IPS-18a (cell line): ENCODE measurements around the gene RNF43.

ENCODE experiments used
- H3K27ac ChIP-seq: one replicate; pipeline ENCODE4 v1.5.1; 2013; ENCODE audit warnings: low read length
- H3K27me3 ChIP-seq: one replicate; pipeline ENCODE4 v1.6.1; 2013; ENCODE audit warnings: mild to moderate bottlenecking, low read length; ENCODE audit not compliant: control insufficient read depth, insufficient read depth
- H3K36me3 ChIP-seq: one replicate; pipeline ENCODE4 v1.6.1; 2013; ENCODE audit warnings: low read depth, low read length; ENCODE audit not compliant: control insufficient read depth
- H3K4me1 ChIP-seq: one replicate; pipeline ENCODE4 v1.6.1; 2013; ENCODE audit warnings: low read depth, low read length; ENCODE audit not compliant: control insufficient read depth
- H3K4me3 ChIP-seq: one replicate; pipeline ENCODE4 v1.5.1; 2013; ENCODE audit warnings: low read length
- H3K9ac ChIP-seq: one replicate; pipeline ENCODE4 v1.6.1; 2013; ENCODE audit warnings: mild to moderate bottlenecking, low read length, moderate library complexity
- H3K9me3 ChIP-seq: one replicate; pipeline ENCODE4 v1.6.1; 2013; ENCODE audit warnings: low read depth, low read length; ENCODE audit not compliant: control insufficient read depth

The RNF43 gene

DNA sequence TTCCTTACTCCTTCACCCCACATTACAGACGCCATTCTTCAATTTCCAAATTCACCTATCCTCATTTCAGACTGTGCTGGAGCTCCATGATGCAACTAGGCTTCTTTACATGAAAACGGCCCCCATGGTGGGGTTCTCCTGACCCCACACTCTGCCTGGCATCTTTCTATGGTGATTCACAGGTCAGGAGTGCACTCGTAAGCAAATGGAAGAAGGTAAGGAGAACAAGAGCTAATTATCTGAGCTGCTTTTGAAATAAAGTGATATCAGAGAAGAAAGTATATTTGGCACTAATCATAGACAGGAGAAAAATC lies 37.9 kb downstream of the RNF43 start:
- no peak overlapping the region for H3K9ac ChIP-seq
- H3K9me3 ChIP-seq: no peaks in the 10 kb centered on the region
- no peak overlapping the region for H3K27ac ChIP-seq
- no peaks in the 10 kb centered on the region for H3K27me3 ChIP-seq
- peaks cover 16% of the 10 kb centered on the region for H3K4me1 ChIP-seq
- H3K36me3 ChIP-seq: no peaks in the 10 kb centered on the region
- no peak overlapping the region for H3K4me3 ChIP-seq

DNA sequence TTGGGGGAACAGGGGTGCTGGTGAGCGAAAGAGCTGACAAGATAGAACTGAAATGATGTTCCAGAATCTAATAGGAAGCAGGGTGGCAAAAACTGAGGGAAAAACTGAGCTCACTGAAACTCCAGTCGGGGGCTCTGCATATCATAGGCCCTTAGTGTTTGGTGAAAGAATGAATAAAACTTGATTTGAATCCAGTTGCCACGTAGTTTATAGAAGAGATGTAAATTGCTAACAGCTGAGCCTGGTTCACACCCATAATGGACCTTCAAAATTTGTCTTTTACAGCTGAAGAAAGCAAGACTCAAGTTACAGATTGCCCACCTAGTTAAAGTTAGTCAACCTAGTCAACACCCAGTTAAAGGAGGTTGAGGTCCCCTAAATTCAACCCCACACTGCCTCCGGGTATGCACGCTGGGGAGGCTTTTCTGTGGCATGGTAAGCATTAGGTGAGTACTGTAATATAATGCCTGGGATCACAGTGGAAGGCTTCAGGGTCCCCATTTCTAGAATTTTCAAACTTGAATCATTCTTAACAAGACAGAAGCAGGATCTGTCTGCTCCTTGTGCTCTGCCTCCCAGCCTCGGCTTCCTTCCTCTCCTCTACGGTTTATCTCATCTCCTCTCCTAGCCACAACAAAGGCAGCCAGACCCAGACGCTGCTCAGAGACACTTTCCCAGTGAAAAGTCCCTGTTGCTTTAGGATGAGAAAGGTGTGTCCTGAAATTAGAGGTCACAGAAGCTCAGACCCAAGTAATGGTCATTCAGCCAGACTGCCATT lies 38.4 kb downstream of the RNF43 start:
- Histone ChIP-seq H3K4me1 (peaks cover 16% of the 10 kb centered on the region), H3K4me3 (no peak overlapping the region), H3K27me3 (no peaks in the 10 kb centered on the region), H3K27ac (no peak overlapping the region), H3K9me3 (no peaks in the 10 kb centered on the region), H3K9ac (no peak overlapping the region), H3K36me3 (no peaks in the 10 kb centered on the region)

DNA sequence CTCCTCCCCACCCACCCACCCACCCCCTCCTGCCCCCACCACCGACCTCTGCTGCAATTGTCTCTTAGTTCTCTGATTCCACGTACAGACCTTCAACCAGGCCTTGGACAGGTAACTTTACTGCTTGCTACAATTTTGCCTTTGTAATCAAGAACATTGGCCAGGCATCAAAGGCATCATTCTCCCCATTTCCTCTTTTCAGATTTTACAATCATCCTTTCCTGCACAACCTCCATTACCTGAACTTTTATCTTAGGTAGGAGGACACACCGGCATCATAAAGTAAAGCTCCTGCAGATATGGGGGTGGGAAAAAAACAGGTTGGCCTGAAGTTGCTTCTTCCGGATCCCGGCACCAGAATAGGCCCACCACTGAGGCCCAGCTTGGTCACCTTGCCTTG lies 39.7 kb downstream of the RNF43 start:
- no peak overlapping the region for H3K4me3 ChIP-seq
- no peaks in the 10 kb centered on the region for H3K36me3 ChIP-seq
- no peak overlapping the region for H3K27ac ChIP-seq
- H3K9ac ChIP-seq: no peak overlapping the region
- H3K9me3 ChIP-seq: no peaks in the 10 kb centered on the region
- H3K4me1 ChIP-seq: peaks cover 16% of the 10 kb centered on the region
- H3K27me3 ChIP-seq: no peaks in the 10 kb centered on the region

DNA sequence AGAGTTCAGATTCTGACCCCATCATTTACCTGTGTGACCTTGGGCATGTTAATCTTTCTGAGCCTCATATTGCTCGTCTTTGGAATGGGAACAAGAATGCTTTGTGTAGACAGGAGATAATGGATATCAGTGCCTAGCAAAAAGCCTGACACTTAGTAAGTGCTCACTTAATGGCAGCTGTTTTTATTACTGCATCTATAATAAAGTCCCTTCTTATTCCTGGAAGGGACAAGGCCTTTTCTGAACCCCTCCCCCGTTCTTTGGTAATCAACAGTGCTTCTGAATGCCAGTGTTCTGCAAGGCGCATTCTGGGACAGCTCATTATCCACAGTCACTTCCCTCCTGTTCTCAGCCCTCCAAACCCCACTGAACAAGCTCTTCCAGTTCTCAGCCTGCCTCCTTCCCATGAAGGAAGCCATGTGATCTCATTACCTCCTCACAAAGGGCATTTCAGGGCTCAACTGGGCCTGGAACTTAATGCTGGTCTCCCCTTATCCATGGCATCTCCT lies 40.2 kb downstream of the RNF43 start:
- Histone ChIP-seq H3K4me1 (peaks cover 16% of the 10 kb centered on the region), H3K9ac (no peak overlapping the region), H3K4me3 (no peak overlapping the region), H3K27ac (no peak overlapping the region), H3K36me3 (no peaks in the 10 kb centered on the region), H3K27me3 (no peaks in the 10 kb centered on the region), H3K9me3 (no peaks in the 10 kb centered on the region)

DNA sequence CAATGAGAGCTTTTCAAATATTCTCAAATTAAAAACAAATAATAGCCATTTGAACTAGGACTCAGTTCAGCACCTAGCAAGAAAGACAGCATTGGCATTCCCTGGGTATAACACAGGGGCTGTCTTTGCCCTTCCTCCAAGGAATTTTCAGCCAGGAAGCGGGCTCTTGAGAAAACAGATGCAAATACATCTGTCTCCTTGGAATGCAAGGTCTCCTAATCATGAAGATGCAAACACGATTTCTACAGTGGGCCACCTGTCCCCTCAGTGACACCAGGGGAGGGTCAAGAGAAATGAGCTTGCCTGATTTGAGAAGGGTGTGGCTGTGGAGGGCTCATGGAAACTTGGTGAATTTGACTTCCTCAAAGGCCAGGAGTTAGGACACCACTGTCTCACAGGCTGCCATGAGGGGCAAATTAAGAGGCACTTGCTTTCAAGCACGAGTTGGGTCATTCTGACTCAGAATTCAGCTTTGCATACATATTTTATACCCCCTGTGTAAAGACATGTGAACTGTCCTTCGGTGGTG lies 40.8 kb downstream of the RNF43 start:
- Histone ChIP-seq H3K27me3 (no peaks in the 10 kb centered on the region), H3K9me3 (no peaks in the 10 kb centered on the region), H3K4me3 (no peak overlapping the region), H3K9ac (no peak overlapping the region), H3K4me1 (peaks cover 16% of the 10 kb centered on the region), H3K27ac (no peak overlapping the region), H3K36me3 (no peaks in the 10 kb centered on the region)

DNA sequence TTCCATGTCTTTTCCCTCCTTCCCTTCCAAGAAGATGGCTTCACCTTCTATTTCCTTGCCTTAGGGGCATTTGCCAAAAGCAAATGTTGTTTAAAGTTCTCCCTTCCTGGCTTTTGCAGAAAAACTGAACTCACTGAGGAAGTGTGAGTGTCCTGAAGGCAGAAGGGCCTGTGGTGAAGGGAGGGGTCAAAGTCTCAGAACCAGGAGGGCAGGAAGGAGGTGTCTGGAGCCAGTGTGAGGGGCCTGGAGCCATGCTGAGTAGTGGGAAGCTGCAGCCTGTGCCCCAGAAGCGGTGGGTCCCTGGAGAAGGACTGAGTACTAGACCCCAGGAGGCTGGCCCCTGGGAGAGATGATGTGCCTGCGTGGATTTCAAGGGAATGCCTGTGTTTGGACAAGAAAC lies 41.5 kb downstream of the RNF43 start:
- no peaks in the 10 kb centered on the region for H3K27me3 ChIP-seq
- H3K9ac ChIP-seq: no peak overlapping the region
- H3K4me1 ChIP-seq: peaks cover 16% of the 10 kb centered on the region
- H3K9me3 ChIP-seq: no peaks in the 10 kb centered on the region
- no peak overlapping the region for H3K4me3 ChIP-seq
- no peak overlapping the region for H3K27ac ChIP-seq
- no peaks in the 10 kb centered on the region for H3K36me3 ChIP-seq

DNA sequence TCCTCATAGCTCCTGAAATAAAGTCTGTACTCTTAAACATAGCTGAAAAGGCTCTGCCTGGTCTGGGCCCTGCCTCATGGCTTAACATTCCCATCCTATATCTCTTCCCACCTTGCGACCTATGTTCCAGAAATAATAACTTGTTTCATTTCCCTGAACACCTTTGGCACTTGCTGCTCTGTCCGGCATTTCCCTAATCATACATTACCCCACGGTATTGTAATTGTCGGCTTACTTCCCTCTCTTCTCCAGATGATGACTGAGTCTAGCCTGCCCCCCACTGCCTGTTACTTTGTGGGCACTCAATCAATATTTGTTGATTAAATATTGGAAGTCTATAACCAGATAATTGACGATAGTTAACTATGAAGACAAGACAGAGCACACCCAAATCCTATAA lies 42.1 kb downstream of the RNF43 start:
- H3K27me3 ChIP-seq: no peaks in the 10 kb centered on the region
- H3K36me3 ChIP-seq: no peaks in the 10 kb centered on the region
- no peak overlapping the region for H3K9ac ChIP-seq
- H3K27ac ChIP-seq: no peak overlapping the region
- H3K4me3 ChIP-seq: no peak overlapping the region
- no peaks in the 10 kb centered on the region for H3K9me3 ChIP-seq
- peaks cover 16% of the 10 kb centered on the region for H3K4me1 ChIP-seq

DNA sequence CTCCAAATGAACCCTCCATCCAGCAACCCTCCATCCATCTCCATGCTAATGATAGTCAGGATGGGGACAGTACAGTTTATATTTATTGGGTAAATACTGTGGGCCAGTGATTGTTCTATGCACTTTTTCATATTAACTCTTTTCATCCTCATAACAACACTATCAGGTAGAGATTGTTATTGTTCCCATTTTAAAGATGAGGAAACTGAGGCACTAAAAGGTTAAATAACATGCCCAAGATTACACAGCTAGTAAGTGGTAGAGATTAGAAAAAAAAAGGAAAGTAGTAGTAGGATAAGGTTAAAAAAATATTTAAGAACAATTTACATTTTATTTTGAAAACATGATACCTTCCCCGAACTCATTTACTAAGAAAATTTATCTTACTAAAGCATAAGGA lies 43.4 kb downstream of the RNF43 start:
- Histone ChIP-seq H3K4me3 (no peak overlapping the region), H3K9me3 (no peaks in the 10 kb centered on the region), H3K27ac (no peak overlapping the region), H3K36me3 (no peaks in the 10 kb centered on the region), H3K27me3 (no peaks in the 10 kb centered on the region), H3K9ac (no peak overlapping the region), H3K4me1 (peaks cover 16% of the 10 kb centered on the region)

DNA sequence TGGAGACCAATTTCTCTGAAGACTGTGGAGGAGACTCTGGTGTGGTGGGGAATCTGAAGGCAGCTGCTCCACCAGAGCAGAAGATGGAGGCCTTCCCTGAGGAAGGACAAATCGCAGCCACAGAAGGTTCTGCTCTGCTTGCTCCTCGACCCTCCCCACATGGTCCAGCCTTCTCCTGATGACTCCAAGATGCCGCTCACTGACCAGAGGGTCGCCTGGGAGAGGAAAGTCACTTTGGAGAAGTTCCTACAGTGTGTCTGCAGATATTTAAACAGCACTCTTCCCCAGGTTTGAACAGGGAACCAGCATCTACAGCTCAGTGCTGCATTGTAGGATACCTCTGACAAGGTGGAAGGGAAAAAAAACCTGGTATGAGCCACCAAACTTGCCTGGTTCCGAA lies 44.3 kb downstream of the RNF43 start:
- Histone ChIP-seq H3K36me3 (no peaks in the 10 kb centered on the region), H3K9ac (no peak overlapping the region), H3K9me3 (no peaks in the 10 kb centered on the region), H3K4me1 (peaks cover 16% of the 10 kb centered on the region), H3K4me3 (no peak overlapping the region), H3K27me3 (no peaks in the 10 kb centered on the region), H3K27ac (no peak overlapping the region)

DNA sequence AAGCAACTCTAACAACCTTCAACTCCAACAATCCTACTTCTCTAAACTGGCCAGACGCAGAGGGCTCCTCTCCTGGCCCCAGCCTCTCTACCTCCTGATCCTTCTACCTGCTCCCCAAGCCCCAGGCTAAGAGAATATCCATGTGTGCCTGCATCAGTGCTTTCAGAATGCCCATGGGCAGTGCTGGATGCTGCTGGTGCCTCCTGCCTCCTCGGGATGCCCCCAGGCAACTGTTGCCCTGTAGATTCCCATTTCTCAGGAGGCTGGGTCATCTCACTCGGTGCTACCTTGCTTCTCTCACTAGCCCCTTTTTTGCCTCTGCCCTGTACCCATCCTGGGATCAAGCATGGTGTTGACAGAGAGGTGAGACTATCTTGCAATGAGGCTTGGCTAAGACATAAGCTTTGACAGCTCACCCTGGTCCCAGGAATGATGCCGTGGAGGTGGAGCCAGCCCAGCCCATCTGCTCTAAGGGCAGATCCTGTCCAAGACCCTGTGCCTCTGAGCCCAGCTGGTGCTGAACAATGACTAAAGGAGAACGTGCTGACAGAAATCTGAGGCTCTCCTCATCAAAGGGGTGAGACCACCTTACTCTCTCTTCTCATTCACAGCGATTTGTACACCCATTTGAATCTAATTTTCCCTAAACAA lies 45.9 kb downstream of the RNF43 start:
- Histone ChIP-seq H3K36me3 (no peaks in the 10 kb centered on the region), H3K4me3 (no peak overlapping the region), H3K27me3 (no peaks in the 10 kb centered on the region), H3K9ac (no peak overlapping the region), H3K9me3 (no peaks in the 10 kb centered on the region), H3K4me1 (peaks cover 8% of the 10 kb centered on the region), H3K27ac (no peak overlapping the region)

DNA sequence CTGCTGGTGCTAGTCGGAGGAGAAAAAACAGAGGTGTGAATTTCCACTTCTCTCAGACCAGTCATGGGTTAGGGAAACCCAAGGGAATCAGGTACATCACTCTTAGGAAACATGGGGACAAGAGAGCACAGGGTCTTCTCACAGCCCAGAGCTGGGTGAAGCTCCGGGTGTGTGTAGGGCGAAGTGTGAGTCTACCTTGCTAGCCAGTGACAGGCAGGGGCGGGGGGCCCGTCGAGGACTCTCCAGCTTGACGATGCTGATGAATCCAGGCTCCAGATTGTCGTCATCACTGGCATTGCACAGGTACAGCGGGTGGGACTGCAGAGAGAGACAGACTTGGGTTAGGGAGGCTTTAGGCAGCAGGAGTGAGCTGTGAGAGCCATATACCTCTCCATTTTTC lies 46.6 kb downstream of the RNF43 start:
- Histone ChIP-seq H3K36me3 (no peaks in the 10 kb centered on the region), H3K9ac (no peak overlapping the region), H3K4me1 (peaks cover 1% of the 10 kb centered on the region), H3K4me3 (no peak overlapping the region), H3K27me3 (no peaks in the 10 kb centered on the region), H3K9me3 (no peaks in the 10 kb centered on the region), H3K27ac (no peak overlapping the region)

DNA sequence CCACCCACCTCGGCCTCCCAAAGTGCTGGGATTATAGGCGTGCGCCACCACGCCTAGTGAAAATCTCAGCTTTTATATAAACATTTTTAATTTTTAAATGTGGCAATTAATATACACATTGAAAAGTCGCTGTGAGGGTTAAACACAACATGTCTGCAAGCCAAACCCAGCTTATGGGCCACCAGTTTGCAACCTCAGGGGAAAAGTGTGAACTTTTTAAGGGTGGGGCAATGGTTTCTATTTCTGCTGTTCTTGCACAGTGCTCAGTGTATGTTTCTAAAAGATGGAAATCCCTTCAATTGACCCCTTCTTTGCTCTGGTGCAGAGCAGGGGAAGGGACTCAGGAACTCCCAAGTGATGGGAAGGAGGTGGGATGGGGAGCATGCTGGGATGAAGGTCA lies 47.0 kb downstream of the RNF43 start:
- Histone ChIP-seq H3K4me1 (no peaks in the 10 kb centered on the region), H3K4me3 (no peak overlapping the region)

More for the DNA sequence above, 47.0 kb downstream of the RNF43 start:
- no peaks in the 10 kb centered on the region for H3K27me3 ChIP-seq
- no peak overlapping the region for H3K9ac ChIP-seq
- H3K36me3 ChIP-seq: no peaks in the 10 kb centered on the region
- H3K27ac ChIP-seq: no peak overlapping the region
- no peaks in the 10 kb centered on the region for H3K9me3 ChIP-seq
